OCI-LY3 (cell line): ENCODE results near the gene KAZN.

Experiments
- CTCF ChIP-seq: fragments of 200-600, 300-600 bp; sonication (generic); IDR thresholded peaks from 2 replicates; pipeline ENCODE4 v1.5.1; 2014; ENCODE audit warnings: antibody characterized with exemption, low read length, low read depth
- EZH2phosphoT487 ChIP-seq: fragments of 200-600 bp; shearing (Covaris generic); IDR thresholded peaks from 2 replicates; pipeline ENCODE4 v1.6.1; 2018; ENCODE audit warnings: antibody characterized with exemption, mixed run types, low read depth

GRCh38 chr1:15053153-15053552 lies 454.7 kb downstream of the KAZN start:
- no peak for TF ChIP-seq CTCF
- TF ChIP-seq EZH2phosphoT487, result no peak
